ENCODE measurements around the gene PAK6. TPM values are rescaled to one million over a fixed set of nuclear protein-coding genes. Genes with fewer than 3 reads are reported as not detected.

PAK6 gene
- total and polyA plus RNA-seq, 9 of the 15 experiments (the other 6 are each of a cell fraction or from before 2014, with no cell fraction given): 0.03 to 0.74 (median 0.16) TPM; not detected in 2

GRCh38 chr15:40274350-40275274 lies 35.7 kb downstream of the PAK6 start (continued):
- TF ChIP-seq ZNF277 (CRISPR knock-in tag; IDR thresholded peaks at IDR 0.05; ENCODE audit: borderline replicate concordance): no peak
- no peak for TF ChIP-seq SNIP1 (IDR thresholded peaks at IDR 0.05; ENCODE audit: low read depth)
- no peak for TF ChIP-seq E2F4 (CRISPR knock-in tag; IDR thresholded peaks at IDR 0.05; ENCODE audit: low read depth)
- no peak for TF ChIP-seq TSC22D4 (tag; IDR thresholded peaks at IDR 0.05)
- peak; percentile 79 for TF ChIP-seq KLF16 (IDR thresholded peaks at IDR 0.05)
- TF ChIP-seq TEAD1 (CRISPR knock-in tag; IDR thresholded peaks at IDR 0.05): no peak; a peak in 1 of 4 replicates
- TF ChIP-seq ELF4 (CRISPR knock-in tag; IDR thresholded peaks at IDR 0.05): no peak
- TF ChIP-seq ZNF431 (CRISPR knock-in tag; IDR thresholded peaks at IDR 0.05): no peak
- TF ChIP-seq ZNF512 (tag; IDR thresholded peaks at IDR 0.05): no peak
- no peak for TF ChIP-seq ZFPM2 (CRISPR knock-in tag; IDR thresholded peaks at IDR 0.05)
- TF ChIP-seq, protein P1, sequence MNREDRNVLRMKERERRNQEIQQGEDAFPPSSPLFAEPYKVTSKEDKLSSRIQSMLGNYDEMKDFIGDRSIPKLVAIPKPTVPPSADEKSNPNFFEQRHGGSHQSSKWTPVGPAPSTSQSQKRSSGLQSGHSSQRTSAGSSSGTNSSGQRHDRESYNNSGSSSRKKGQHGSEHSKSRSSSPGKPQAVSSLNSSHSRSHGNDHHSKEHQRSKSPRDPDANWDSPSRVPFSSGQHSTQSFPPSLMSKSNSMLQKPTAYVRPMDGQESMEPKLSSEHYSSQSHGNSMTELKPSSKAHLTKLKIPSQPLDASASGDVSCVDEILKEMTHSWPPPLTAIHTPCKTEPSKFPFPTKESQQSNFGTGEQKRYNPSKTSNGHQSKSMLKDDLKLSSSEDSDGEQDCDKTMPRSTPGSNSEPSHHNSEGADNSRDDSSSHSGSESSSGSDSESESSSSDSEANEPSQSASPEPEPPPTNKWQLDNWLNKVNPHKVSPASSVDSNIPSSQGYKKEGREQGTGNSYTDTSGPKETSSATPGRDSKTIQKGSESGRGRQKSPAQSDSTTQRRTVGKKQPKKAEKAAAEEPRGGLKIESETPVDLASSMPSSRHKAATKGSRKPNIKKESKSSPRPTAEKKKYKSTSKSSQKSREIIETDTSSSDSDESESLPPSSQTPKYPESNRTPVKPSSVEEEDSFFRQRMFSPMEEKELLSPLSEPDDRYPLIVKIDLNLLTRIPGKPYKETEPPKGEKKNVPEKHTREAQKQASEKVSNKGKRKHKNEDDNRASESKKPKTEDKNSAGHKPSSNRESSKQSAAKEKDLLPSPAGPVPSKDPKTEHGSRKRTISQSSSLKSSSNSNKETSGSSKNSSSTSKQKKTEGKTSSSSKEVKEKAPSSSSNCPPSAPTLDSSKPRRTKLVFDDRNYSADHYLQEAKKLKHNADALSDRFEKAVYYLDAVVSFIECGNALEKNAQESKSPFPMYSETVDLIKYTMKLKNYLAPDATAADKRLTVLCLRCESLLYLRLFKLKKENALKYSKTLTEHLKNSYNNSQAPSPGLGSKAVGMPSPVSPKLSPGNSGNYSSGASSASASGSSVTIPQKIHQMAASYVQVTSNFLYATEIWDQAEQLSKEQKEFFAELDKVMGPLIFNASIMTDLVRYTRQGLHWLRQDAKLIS (CRISPR knock-in tag; IDR thresholded peaks at IDR 0.05): no peak
- no peak for TF ChIP-seq TRIM28 (IDR thresholded peaks at IDR 0.05)
- no peak for TF ChIP-seq PRMT5 (CRISPR knock-in tag; IDR thresholded peaks at IDR 0.05)
- TF ChIP-seq, protein P2, sequence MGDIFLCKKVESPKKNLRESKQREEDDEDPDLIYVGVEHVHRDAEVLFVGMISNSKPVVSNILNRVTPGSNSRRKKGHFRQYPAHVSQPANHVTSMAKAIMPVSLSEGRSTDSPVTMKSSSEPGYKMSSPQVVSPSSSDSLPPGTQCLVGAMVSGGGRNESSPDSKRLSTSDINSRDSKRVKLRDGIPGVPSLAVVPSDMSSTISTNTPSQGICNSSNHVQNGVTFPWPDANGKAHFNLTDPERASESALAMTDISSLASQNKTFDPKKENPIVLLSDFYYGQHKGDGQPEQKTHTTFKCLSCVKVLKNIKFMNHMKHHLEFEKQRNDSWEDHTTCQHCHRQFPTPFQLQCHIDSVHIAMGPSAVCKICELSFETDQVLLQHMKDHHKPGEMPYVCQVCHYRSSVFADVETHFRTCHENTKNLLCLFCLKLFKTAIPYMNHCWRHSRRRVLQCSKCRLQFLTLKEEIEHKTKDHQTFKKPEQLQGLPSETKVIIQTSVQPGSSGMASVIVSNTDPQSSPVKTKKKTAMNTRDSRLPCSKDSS (IDR thresholded peaks at IDR 0.05; ENCODE audit: low read depth, partially characterized antibody): no peak
- no peak for TF ChIP-seq HOXB6 (CRISPR knock-in tag; IDR thresholded peaks at IDR 0.05; ENCODE audit: borderline replicate concordance)
- no peak for TF ChIP-seq CBX8 (IDR thresholded peaks at IDR 0.05; ENCODE audit: borderline replicate concordance, extremely low read depth, low read depth, low read length, poor library complexity, severe bottlenecking)
- TF ChIP-seq ELF2 (CRISPR knock-in tag; IDR thresholded peaks at IDR 0.05): no peak

Measured in K562 (cell line).